Lower leg skin (tissue), 3 donors: ENCODE measurements around the gene JUP.

ENCODE experiments used
- CTCF ChIP-seq, 3 donors: fragments of 450-650 bp; IDR thresholded peaks; one replicate each; pipeline ENCODE4 v1.5.1; 2016; ENCODE audit warnings: antibody characterized with exemption in 3 of 3, mild to moderate bottlenecking in 3 of 3, moderate library complexity in 2 of 3
- POLR2A ChIP-seq, 2 donors: fragments of 450-650 bp; IDR thresholded peaks; one replicate each; pipeline ENCODE4 v1.6.1; 2016 to 2017; ENCODE audit warnings: antibody characterized with exemption in 2 of 2, mild to moderate bottlenecking in 1 of 2, moderate library complexity in 1 of 2

DNA sequence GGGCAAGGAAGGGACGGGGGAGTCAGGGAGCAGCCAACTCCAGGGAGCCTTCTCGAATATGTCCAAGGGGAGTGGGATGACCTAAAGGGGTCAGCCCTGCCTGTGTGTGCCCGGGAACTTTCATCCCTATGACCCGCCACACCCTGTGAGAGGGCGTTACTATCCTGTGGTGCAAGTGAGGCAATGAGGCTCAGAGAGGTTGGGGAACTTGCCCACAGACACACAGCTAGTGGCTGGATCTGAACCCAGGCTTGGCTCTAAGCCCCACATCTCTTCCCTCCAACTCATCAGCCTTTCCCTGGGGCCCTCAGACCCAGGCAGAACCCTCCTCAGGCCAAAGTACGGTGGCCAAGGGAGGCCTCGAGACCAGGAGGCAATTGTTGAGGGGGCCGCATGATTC is 23.2 kb downstream of the JUP start:
- TF ChIP-seq CTCF (IDR thresholded peaks at IDR 0.05) = no peak
- no peak for TF ChIP-seq POLR2A (IDR thresholded peaks at IDR 0.05)
